CD4-positive, CD25-positive, alpha-beta regulatory T cell (primary cell): ENCODE results near the gene RIMS1. TPM values are rescaled to one million over a fixed set of nuclear protein-coding genes. Genes with fewer than 3 reads are reported as not detected.

Experiments used
- ATAC-seq, 2 donors: fragments of 150-1000 bp; cut with Tn5 transposase; one replicate each; pipeline ENCODE4 v1.10.0; 2021; ENCODE audit warnings: low read depth in 2 of 2, moderate number of reproducible peaks in 2 of 2, moderate library complexity in 1 of 2
- DNase-seq, 3 donors: peaks; one replicate each; pipeline versions ENCODE4 v3.0.0 to v3.0.0-alpha.2; 2012 to 2022; ENCODE audit warnings: mixed read lengths in 1 of 3
- H3K27ac ChIP-seq: one replicate; pipeline ENCODE4 v1.7.0; 2013; ENCODE audit warnings: mild to moderate bottlenecking, low read length; ENCODE audit not compliant: insufficient read depth, poor library complexity, severe bottlenecking
- H3K27me3 ChIP-seq: one replicate; pipeline ENCODE4 v1.7.0; 2013; ENCODE audit warnings: low read length; ENCODE audit not compliant: control insufficient read depth, insufficient read depth
- H3K36me3 ChIP-seq: one replicate; pipeline ENCODE4 v1.7.0; 2013; ENCODE audit warnings: mild to moderate bottlenecking, low read length, moderate library complexity; ENCODE audit not compliant: control insufficient read depth, insufficient read depth
- H3K4me1 ChIP-seq: 2 replicates; pipeline ENCODE4 v1.7.0; 2013; ENCODE audit warnings: mild to moderate bottlenecking, low read length; ENCODE audit not compliant: insufficient read depth, control insufficient read depth, poor library complexity, severe bottlenecking
- H3K4me3 ChIP-seq: one replicate; pipeline ENCODE4 v1.7.0; 2013; ENCODE audit warnings: low read depth, mild to moderate bottlenecking, low read length, moderate library complexity
- H3K9me3 ChIP-seq, 2 experiments: 1 replicate in 1 of 2; 2 replicates in 1 of 2; pipeline ENCODE4 v1.7.0; 2013; ENCODE audit warnings: low read length in 2 of 2, mild to moderate bottlenecking in 1 of 2, moderate library complexity in 1 of 2; ENCODE audit not compliant: control insufficient read depth in 2 of 2
- H3K27ac Mint-ChIP-seq, 3 donors: one replicate each; pipeline ENCODE4 v1.8.0; 2020 to 2022; ENCODE audit warnings: mild to moderate bottlenecking in 3 of 3, mixed read lengths in 3 of 3, moderate library complexity in 2 of 3
- H3K27me3 Mint-ChIP-seq: one replicate; pipeline ENCODE4 v1.8.0; 2022; ENCODE audit warnings: mild to moderate bottlenecking, mixed read lengths
- H3K36me3 Mint-ChIP-seq: one replicate; pipeline ENCODE4 v1.8.0; 2020; ENCODE audit warnings: mixed read lengths
- H3K4me1 Mint-ChIP-seq, 4 donors: one replicate each; pipeline ENCODE4 v1.8.0; 2020 to 2022; ENCODE audit warnings: mixed read lengths in 4 of 4, mild to moderate bottlenecking in 1 of 4
- H3K4me3 Mint-ChIP-seq, 4 donors: one replicate each; pipeline ENCODE4 v1.8.0; 2020 to 2022; ENCODE audit warnings: mild to moderate bottlenecking in 4 of 4, mixed read lengths in 4 of 4, moderate library complexity in 3 of 4
- H3K9me3 Mint-ChIP-seq, 7 donors: one replicate each; pipeline ENCODE4 v1.8.0; 2020 to 2022; ENCODE audit warnings: mixed read lengths in 7 of 7, mild to moderate bottlenecking in 3 of 7, moderate library complexity in 2 of 7
- polyA plus RNA-seq, 4 donors: library from polyadenylated mRNA; unstranded; fragments of 300-500 nt; fragmentation: Illumina TruSeq; gene quantifications; one replicate each; pipeline ENCODE4 v1.2.3, GENCODE V29; 2021
- total RNA-seq: library from RNA; stranded (reverse); gene quantifications from one replicate; pipeline ENCODE4 v1.2.3, GENCODE V29; 2022

The RIMS1 gene
- total and polyA plus RNA-seq, 5 donors from 2014 or later = not detected

DNA sequence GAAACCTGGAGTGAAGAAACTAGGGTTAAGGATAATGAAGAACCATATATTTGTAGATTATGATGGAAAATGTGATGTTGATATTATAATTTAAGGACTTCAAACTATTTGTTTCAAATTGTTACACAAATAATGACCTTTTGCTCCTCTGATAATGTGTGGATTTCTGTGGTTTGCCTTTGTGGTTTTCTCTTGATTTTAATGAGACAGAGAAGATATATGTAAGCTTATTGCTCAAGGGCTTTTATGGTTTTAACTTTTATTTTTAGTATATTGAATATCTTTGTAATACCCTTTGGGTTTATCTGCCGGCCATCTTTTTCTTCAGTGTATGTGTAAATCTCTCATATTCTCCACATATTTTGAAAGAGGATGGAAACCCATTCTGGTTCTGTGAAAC lies 362.3 kb downstream of the RIMS1 start:
- no peaks in the 10 kb centered on the region for H3K27me3 ChIP-seq
- Mint-ChIP-seq H3K4me3 (no peak overlapping the region), H3K36me3 (no peaks in the 10 kb centered on the region)

DNA sequence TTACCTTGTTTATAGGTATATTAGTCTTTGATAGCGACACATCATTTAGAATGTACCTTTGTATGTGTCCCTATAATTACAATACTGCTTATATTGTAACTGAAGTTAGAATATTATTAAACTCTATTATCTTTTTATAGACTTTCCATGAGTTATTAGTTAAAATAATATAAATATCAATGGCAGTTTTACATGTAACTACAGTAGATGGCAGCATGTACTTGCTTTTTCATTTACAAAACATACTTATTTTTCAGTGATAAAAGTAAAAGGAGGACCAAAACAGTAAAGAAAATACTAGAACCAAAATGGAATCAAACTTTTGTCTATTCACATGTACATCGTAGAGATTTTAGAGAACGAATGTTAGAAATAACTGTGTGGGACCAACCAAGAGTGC lies 364.3 kb downstream of the RIMS1 start:
- H3K27me3 ChIP-seq = no peaks in the 10 kb centered on the region
- ATAC-seq = no peak
- no peaks in the 10 kb centered on the region for H3K36me3 ChIP-seq
- H3K9me3 ChIP-seq = no peaks in the 10 kb centered on the region
- no peak overlapping the region for H3K4me3 ChIP-seq
- no peaks in the 10 kb centered on the region for H3K4me1 ChIP-seq
- Mint-ChIP-seq H3K36me3 (no peaks in the 10 kb centered on the region), H3K4me3 (no peak overlapping the region), H3K27me3 (no peaks in the 10 kb centered on the region), H3K9me3 (peaks cover 0 to 1% (median 0%) of the 10 kb centered on the region in 7 donors), H3K4me1 (no peaks in the 10 kb centered on the region), H3K27ac (no peak overlapping the region)
- H3K27ac ChIP-seq = no peak overlapping the region
- no peak for DNase-seq

More for the DNA sequence above, 362.3 kb downstream of the RIMS1 start:
- H3K4me1 Mint-ChIP-seq = no peaks in the 10 kb centered on the region
- ATAC-seq (no peak), DNase-seq (no peak)
- no peak overlapping the region for H3K4me3 ChIP-seq
- H3K27ac Mint-ChIP-seq = no peak overlapping the region
- no peaks in the 10 kb centered on the region for H3K36me3 ChIP-seq
- H3K27ac ChIP-seq = no peak overlapping the region
- no peaks in the 10 kb centered on the region for H3K9me3 ChIP-seq
- no peaks in the 10 kb centered on the region for H3K4me1 ChIP-seq
- no peaks in the 10 kb centered on the region for H3K27me3 Mint-ChIP-seq
- H3K9me3 Mint-ChIP-seq = no peaks in the 10 kb centered on the region

DNA sequence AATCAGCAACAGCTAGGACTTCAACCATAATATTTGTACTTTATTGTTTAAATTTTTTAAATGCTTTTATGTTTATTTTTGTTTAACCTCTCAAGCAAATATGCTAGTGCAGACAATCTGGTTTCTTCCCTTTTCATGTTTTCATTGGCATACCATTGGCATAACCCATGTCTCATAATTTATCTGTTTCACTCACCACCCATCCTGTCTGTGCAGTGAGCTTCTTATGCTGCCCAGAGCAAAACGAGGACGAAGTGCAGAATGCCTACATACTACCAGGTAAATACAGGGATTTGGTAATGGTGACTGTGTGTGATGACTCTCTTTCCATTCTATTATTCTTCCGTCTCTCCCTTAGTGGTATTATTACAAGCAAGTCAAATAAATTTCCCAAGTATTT lies 374.1 kb downstream of the RIMS1 start:
- Mint-ChIP-seq H3K4me1 (no peaks in the 10 kb centered on the region), H3K4me3 (no peak overlapping the region), H3K36me3 (no peaks in the 10 kb centered on the region), H3K27me3 (no peaks in the 10 kb centered on the region), H3K9me3 (peaks cover 0 to 1% (median 0%) of the 10 kb centered on the region in 7 donors), H3K27ac (no peak overlapping the region)
- no peaks in the 10 kb centered on the region for H3K36me3 ChIP-seq
- ATAC-seq = no peak
- no peaks in the 10 kb centered on the region for H3K27me3 ChIP-seq
- no peak overlapping the region for H3K4me3 ChIP-seq
- H3K27ac ChIP-seq = no peak overlapping the region
- DNase-seq = no peak
- no peaks in the 10 kb centered on the region for H3K4me1 ChIP-seq
- no peaks in the 10 kb centered on the region for H3K9me3 ChIP-seq

DNA sequence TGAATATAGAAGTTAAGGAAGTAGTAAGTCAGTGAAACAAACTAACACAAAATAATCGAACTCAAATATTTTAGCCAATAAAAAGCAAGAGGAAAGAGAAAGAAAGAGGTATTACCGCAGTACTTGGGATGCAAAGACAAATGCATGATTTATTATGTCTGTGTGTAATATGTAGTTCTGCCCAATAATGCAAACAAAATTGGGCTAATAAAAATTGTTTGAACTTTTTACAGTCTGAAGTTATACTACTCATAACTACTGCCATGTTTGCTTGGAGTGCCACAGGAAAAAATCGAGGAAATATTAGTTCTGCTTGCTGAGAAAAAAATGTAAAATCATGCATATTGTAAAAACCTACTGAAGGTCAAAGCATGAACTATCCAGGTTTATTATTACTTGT lies 375.2 kb downstream of the RIMS1 start:
- DNase-seq = no peak
- ATAC-seq = no peak
- no peaks in the 10 kb centered on the region for H3K36me3 ChIP-seq
- no peaks in the 10 kb centered on the region for H3K9me3 Mint-ChIP-seq
- H3K36me3 Mint-ChIP-seq = no peaks in the 10 kb centered on the region
- no peaks in the 10 kb centered on the region for H3K4me1 Mint-ChIP-seq
- H3K27ac ChIP-seq = no peak overlapping the region
- H3K4me3 ChIP-seq = no peak overlapping the region
- no peak overlapping the region for H3K4me3 Mint-ChIP-seq
- H3K27ac Mint-ChIP-seq = no peak overlapping the region
- H3K27me3 ChIP-seq = no peaks in the 10 kb centered on the region
- no peaks in the 10 kb centered on the region for H3K9me3 ChIP-seq
- H3K4me1 ChIP-seq = no peaks in the 10 kb centered on the region
- H3K27me3 Mint-ChIP-seq = no peaks in the 10 kb centered on the region

DNA sequence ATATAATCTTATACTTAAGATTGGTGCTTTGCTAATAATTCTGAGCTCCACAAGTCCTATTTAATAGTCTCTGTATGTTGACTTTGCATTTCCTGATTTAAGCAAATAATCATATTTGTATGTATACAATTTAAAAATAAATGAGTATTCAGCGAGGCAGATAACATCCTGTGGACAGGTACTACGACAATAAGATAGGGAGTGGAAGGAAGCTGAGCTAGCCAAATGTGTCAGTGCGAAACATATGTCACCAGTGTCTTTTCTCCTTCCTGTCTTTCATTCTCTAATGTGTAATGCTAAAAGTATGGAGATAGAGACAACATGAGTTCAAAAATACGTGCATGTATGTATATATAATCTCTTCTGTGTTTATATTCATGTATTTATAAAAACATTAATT lies 375.9 kb downstream of the RIMS1 start:
- no peak overlapping the region for H3K27ac ChIP-seq
- Mint-ChIP-seq H3K9me3 (no peaks in the 10 kb centered on the region), H3K36me3 (no peaks in the 10 kb centered on the region), H3K27me3 (no peaks in the 10 kb centered on the region), H3K4me1 (no peaks in the 10 kb centered on the region), H3K27ac (no peak overlapping the region), H3K4me3 (no peak overlapping the region)
- no peaks in the 10 kb centered on the region for H3K4me1 ChIP-seq
- H3K9me3 ChIP-seq = no peaks in the 10 kb centered on the region
- H3K4me3 ChIP-seq = no peak overlapping the region
- no peak for ATAC-seq
- H3K27me3 ChIP-seq = no peaks in the 10 kb centered on the region
- no peak for DNase-seq
- H3K36me3 ChIP-seq = no peaks in the 10 kb centered on the region

DNA sequence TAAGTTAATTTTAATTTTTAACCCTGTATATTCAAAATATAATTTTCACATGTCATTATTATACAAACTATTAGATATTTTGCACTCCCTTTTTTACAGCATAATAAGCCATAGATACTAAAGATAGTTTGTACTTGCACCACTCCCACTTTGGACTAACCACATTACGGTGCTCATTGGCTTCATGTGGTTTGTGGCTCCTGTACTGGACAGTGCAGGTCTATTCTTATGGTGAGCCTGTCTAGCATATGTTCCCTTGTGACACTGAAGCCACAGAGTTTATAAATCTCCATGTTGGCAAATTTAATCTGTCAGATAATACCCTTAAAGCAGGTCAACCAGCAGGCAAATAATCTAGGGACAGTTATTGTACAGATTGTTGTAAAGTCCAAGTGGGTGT lies 381.1 kb downstream of the RIMS1 start:
- H3K36me3 ChIP-seq = no peaks in the 10 kb centered on the region
- H3K4me1 ChIP-seq = no peaks in the 10 kb centered on the region
- no peaks in the 10 kb centered on the region for H3K27me3 ChIP-seq
- no peak overlapping the region for H3K4me3 ChIP-seq
- Mint-ChIP-seq H3K4me1 (no peaks in the 10 kb centered on the region), H3K9me3 (peaks cover 0 to 2% (median 0%) of the 10 kb centered on the region in 7 donors), H3K36me3 (no peaks in the 10 kb centered on the region), H3K27me3 (no peaks in the 10 kb centered on the region), H3K4me3 (no peak overlapping the region), H3K27ac (no peak overlapping the region)
- ATAC-seq (no peak), DNase-seq (no peak)
- H3K9me3 ChIP-seq = no peaks in the 10 kb centered on the region
- H3K27ac ChIP-seq = no peak overlapping the region

DNA sequence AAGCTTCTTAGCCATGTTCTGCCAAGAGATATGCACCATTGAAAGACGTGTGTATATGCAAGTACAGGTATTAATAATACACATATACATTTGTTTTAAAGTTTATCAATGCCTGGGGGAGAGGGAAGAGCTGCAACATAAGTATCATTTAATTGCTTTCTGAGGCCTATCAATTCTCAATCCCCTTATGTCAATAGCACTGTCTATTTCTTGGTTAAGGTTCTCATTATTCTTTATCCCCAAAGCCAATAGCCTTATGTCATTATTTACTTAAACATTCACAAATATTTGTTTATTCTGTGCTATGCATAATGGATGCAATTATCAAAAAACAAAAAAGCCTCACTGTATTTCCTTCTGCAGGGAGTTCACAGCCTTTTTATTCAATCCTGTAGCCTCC lies 385.2 kb downstream of the RIMS1 start:
- Histone ChIP-seq H3K36me3 (no peaks in the 10 kb centered on the region), H3K27ac (no peak overlapping the region), H3K27me3 (no peaks in the 10 kb centered on the region), H3K4me1 (no peaks in the 10 kb centered on the region), H3K4me3 (no peak overlapping the region), H3K9me3 (no peaks in the 10 kb centered on the region)
- no peak overlapping the region for H3K27ac Mint-ChIP-seq
- peaks cover 0 to 2% (median 0%) of the 10 kb centered on the region in 7 donors for H3K9me3 Mint-ChIP-seq
- H3K4me1 Mint-ChIP-seq = no peaks in the 10 kb centered on the region
- no peak for ATAC-seq
- no peaks in the 10 kb centered on the region for H3K36me3 Mint-ChIP-seq
- no peak overlapping the region for H3K4me3 Mint-ChIP-seq
- DNase-seq = no peak
- no peaks in the 10 kb centered on the region for H3K27me3 Mint-ChIP-seq

DNA sequence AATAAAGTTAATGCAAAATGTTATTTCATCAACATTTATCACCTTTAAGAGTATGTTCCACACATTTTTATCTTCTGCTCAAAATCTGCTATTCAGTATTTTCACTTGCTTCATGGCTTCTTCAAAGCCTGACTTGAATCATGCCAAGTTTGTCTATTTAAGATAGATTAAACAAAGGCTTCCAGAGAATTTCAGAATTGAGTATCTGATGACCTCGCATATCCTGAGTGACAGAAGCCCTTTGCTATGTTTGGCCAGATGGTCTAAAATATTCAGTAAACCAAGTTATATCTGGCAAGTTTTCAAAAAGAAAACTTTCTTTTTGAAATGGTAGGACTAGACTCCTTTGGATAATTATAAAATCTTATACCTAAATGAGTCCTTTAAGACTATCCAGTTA lies 386.6 kb downstream of the RIMS1 start:
- H3K27me3 ChIP-seq = no peaks in the 10 kb centered on the region
- H3K4me1 Mint-ChIP-seq = no peaks in the 10 kb centered on the region
- no peak overlapping the region for H3K4me3 ChIP-seq
- H3K36me3 ChIP-seq = no peaks in the 10 kb centered on the region
- no peak overlapping the region for H3K4me3 Mint-ChIP-seq
- peaks cover 0 to 2% (median 0%) of the 10 kb centered on the region in 7 donors for H3K9me3 Mint-ChIP-seq
- no peak for ATAC-seq
- DNase-seq = no peak
- no peaks in the 10 kb centered on the region for H3K4me1 ChIP-seq
- H3K27ac ChIP-seq = no peak overlapping the region
- H3K9me3 ChIP-seq = no peaks in the 10 kb centered on the region
- no peaks in the 10 kb centered on the region for H3K27me3 Mint-ChIP-seq
- no peak overlapping the region for H3K27ac Mint-ChIP-seq
- no peaks in the 10 kb centered on the region for H3K36me3 Mint-ChIP-seq
